Renal cortex interstitium (tissue), 11 donors: Measurements from ENCODE around the gene KATNB1. TPM values are rescaled to one million over a fixed set of nuclear protein-coding genes. Genes with fewer than 3 reads are reported as not detected.
A peak's percentile ranks its signal among the peaks of the same experiment; 100 is the strongest.

Experiments
- DNase-seq, 11 donors: peaks; one replicate each; pipeline ENCODE4 v3.0.0-alpha.2; 2013; ENCODE audit warnings: low read depth in 9 of 11, low spot score in 4 of 11; ENCODE audit errors: extremely low read depth in 1 of 11
- polyA plus RNA-seq, 3 donors: library from polyadenylated mRNA; unstranded; fragments of 120-200 nt; gene quantifications; one replicate each; pipeline ENCODE4 v1.2.1, GENCODE V29; 2013; ENCODE audit not compliant: insufficient read length in 3 of 3

The KATNB1 gene
- polyA plus RNA-seq, 3 donors: 18.2 to 24.9 (median 21.9) TPM

GRCh38 chr16:57798267-57798810 lies 62.8 kb downstream of the KATNB1 start:
- no peak for DNase-seq

- DNase-seq: no peak
Measured at GRCh38 chr16:57798953-57799599, 63.5 kb downstream of the KATNB1 start.

- no peak for DNase-seq
Measured at GRCh38 chr16:57799600-57800199, 64.1 kb downstream of the KATNB1 start.

- DNase-seq: no peak
Measured at GRCh38 chr16:57800200-57801097, 64.9 kb downstream of the KATNB1 start.

GRCh38 chr16:57801098-57801808 lies 65.7 kb downstream of the KATNB1 start:
- no peak for DNase-seq

GRCh38 chr16:57801809-57802340 lies 66.3 kb downstream of the KATNB1 start:
- no peak for DNase-seq

GRCh38 chr16:57802341-57803133 lies 67.0 kb downstream of the KATNB1 start, which contains the start of gene KIFC3:
KIFC3 (minus strand) TSS chr16:57802491; CDS start chr16:57798243, 4,248 bp downstream.
- peak in 3 of 11 donors; percentile 72 to 78 (median 77) for DNase-seq

- DNase-seq: no peak
Measured at GRCh38 chr16:57803134-57803990, 67.8 kb downstream of the KATNB1 start.

- DNase-seq: no peak
Measured at GRCh38 chr16:57804111-57804837, 68.7 kb downstream of the KATNB1 start.

- DNase-seq: no peak
Measured at GRCh38 chr16:57805176-57805575, 69.6 kb downstream of the KATNB1 start.

Other genes starting within 250 kb of the KATNB1 start
- gene DOK4, start 249.3 kb upstream of the KATNB1 start, polyA plus RNA-seq: 10 to 100 TPM; 26.2 to 36.8 (median 36.6) TPM
- 10 to 100 TPM; 13.7 to 21.6 (median 17.9) TPM for gene CCDC102A, start 199.2 kb upstream of the KATNB1 start, polyA plus RNA-seq
- gene ADGRG5, start 193.1 kb upstream of the KATNB1 start, polyA plus RNA-seq: 1 to 10 TPM in 2 of 3 donors, under 1 TPM in 1; 0.93 to 2.1 (median 1.2) TPM
- 10 to 100 TPM; 58.2 to 93.6 (median 59.3) TPM for gene ADGRG1, start 107.1 kb upstream of the KATNB1 start, polyA plus RNA-seq
- gene ADGRG3, start 67.5 kb upstream of the KATNB1 start, polyA plus RNA-seq: under 1 TPM; 0.21 to 0.48 (median 0.27) TPM
- 1 to 10 TPM; 2.4 to 4.8 (median 3.8) TPM for gene DRC7, start 41.0 kb upstream of the KATNB1 start, polyA plus RNA-seq
- 10 to 100 TPM; 40.0 to 92.3 (median 58.4) TPM for gene KIFC3, start 66.7 kb downstream of the KATNB1 start, polyA plus RNA-seq
- under 1 TPM in 1 of 3 donors, not detected in 2; 0.11 TPM for gene CNGB1, start 235.4 kb downstream of the KATNB1 start, polyA plus RNA-seq